NCI-H226 (cell line): ENCODE measurements around the gene PSMC4.
A peak's percentile ranks its signal among the peaks of the same experiment; 100 is the strongest.

ENCODE experiments used
- DNase-seq: peaks from one replicate; pipeline ENCODE4 v3.0.0-alpha.2; 2015

PSMC4 gene

DNA sequence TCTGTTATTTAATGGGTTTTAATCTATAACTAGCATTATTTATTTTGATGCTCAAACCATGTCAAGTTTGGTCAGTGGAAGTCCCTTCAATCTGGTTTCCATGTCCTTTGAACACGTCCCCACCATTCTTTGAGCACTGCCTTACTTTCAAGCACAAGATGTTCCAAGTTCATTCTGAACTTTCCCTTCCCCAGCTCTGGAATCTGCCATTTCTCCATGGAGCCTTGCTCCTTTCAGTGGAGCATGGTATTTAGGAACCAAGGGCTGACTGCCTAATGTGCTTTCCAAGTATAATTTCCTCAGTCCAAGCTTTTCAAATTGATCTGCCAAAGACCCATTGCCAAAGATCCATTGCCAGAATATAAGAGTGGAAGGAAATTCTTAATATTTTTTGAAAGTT, 24.8 kb downstream of the PSMC4 start:
- DNase-seq: no peak

DNA sequence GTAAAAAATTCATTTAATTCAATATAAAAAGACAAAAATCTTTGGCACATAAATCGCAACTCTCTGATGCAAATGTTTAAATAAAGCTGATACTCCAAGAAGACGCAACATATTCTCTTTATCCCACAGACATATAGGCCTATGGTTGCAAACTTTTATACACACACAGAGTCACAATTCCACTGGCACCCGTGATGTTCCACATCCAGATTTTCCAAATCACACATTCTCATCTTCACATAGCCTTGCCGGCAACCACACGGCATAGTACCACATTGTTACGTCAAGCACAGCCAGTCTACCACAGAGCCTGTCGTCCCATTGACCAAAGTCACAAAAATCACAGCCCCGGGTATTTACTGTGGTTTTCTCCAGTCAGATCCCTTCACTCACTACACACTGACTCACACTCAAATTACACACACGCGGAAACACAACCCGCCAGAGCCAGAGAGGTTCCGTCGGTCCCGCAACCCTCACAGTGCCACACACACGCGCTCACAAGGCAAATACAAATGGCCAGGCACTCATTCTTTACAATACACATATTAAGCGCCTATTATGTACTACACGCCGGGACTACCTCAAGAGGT, 25.3 kb downstream of the PSMC4 start:
- peak; percentile 9 for DNase-seq

DNA sequence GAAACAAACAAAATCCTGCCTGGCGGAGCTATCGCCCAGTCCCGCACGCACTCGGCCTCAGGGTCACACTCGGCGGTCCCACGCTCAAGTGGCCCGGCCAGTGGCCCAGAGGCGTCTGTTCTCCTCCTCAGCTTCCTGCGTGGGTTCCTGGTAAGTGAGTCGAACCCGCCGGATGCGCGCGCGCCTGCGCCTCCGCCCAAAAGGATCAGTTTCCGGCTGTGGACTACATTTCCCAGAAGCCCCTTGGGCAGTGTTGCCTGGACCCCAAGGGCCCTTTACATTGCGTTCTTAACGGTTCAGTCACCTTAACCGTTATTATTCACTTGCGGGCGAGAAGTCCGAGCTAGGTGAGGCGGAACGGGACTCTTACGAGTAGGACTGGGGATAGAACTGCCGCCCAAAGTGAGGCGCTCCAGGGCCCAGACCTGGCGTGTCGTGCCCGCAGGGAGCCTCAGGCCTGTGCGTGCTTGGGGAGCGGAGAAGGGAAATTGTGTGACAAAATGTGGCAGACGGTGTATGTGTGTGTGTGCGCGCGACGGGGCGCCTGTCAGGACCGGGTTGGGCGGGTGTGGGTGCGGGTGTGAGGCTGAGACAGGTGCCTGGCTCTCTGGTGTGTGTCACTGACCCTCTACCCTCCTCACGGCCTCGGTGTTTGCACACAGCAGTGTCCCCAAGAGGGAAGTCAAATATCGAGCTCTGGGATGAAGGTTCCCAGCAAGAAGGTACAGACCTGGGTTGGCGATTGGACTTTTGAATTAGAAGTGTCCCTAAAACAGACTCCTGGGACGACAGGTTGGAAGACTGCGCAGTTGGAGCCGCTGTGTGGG, 26.1 kb downstream of the PSMC4 start, which contains the start of gene ZNF546:
TSS of gene ZNF546 (plus strand) at position 250 of the 827 bp plus-strand sequence. CDS start 1,267 bp downstream, outside the sequence.
- peak; percentile 91 for DNase-seq

DNA sequence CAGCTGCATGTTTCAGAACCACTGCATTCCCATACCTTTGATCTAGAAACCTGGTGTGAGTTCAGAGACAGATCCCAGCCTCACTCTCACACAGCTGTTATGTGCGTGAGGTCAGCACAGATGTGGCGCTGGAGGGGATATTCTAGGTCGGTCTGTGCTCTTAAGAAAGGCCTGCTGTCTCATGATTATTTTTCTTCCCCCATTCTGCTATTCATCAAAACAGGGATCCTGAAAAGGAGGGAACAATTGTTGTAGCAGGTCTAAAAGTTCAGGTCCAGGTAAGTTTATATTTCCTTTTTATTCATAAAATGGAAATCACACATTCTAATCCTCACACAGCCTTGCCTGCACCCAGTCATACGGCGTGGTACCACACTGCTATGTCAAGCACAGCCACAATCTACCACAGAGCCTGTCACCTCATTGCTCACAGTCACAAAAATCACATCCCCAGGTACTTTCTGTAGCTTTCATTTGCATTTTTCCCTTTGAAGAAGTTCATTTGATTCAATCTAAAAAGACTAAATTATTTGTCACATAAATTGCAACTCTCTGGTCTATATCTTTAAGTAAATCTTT, 26.8 kb downstream of the PSMC4 start:
- DNase-seq: no peak

DNA sequence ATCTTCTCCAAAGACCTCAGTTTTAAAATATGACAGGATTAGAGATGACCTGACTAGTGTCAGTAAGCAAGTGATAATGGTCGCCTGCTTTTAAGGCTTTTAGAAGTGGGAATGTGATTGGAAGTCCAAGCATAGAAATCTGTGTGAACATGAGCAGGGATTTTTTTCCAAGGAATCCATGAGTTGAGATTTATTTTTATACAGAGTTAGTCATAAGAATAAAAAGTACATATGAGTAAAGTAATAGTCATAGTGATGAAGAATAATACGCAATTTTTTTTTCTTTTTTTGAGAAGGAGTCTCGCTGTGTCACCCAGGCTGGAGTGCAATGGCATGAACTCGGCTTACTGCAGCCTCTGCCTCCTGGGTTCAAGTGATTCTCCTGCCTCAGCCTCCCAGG, 27.5 kb downstream of the PSMC4 start:
- DNase-seq: no peak

DNA sequence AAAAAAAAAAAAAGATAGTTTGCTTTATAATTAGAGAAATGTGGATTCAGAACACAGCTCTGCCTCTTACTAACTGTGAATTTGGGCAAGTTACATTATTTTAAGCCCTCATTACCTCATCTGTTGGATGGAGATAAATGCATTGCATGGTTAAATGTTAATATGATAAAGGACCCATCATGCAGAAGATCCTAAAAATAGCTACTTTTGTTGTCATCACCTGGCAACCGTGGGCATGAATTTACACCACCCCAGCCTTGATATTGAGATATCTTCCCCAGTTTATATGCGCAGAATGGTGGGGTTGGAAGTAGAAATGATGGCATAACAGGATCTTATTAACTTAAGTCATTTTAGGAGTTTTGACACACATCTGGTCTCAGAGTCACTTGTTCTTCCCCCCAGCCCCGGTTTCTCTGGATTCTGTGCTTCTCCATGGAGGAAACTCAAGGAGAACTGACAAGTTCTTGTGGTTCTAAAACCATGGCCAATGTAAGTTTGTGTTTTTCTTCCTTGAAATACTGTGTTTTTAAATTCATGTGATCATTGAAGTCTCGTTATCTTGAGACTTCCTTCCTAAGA, 34.8 kb downstream of the PSMC4 start:
- DNase-seq: no peak

DNA sequence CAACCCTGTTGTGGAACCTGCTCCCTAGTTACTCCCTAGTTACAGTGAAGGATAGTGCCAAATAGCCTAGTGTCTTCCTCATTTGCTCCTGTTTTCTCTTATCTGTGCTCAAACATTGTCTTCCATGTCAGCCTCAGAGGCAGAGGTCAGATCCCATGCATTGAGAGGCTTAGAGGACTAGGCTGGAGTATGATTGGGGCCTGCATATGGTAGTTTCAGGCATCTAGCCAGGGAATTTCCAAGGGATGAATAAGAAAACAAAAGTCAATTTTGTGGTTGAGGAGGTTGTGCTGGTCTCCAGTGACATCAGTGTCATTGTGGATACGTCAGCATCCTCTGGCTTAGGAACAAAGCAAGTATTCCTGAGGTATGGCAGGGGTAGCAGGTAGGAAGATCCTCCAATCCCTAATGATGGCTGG, 35.3 kb downstream of the PSMC4 start:
- peak; percentile 67 for DNase-seq

DNA sequence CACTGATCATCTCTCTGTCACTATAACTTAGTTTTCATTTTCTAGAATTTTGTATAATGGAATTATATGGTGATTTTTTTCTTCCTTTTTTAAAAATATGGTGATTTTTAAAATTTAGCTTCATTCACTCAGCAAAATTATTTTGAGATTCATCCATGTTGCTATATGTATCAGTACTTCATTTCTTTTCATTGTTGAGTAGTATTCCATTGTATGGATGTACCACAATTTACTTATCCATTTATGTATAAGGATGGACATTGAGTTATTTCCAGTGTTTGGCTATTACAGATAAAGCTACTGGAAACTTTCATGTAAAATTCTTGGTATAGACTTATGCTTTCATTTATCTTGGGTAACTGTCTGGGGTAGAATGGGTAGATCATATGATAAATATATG, 38.7 kb downstream of the PSMC4 start:
- DNase-seq: no peak

DNA sequence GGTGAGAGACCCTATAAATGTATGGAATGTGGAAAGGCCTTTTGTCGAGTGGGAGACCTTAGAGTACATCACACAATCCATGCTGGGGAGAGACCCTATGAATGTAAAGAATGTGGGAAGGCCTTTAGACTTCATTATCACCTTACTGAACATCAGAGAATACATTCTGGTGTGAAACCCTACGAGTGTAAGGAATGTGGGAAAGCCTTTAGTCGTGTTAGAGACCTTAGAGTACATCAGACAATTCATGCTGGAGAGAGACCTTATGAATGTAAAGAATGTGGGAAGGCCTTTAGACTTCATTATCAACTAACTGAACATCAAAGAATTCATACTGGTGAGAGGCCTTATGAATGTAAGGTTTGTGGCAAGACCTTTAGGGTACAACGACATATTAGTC, 43.0 kb downstream of the PSMC4 start:
- DNase-seq: no peak

DNA sequence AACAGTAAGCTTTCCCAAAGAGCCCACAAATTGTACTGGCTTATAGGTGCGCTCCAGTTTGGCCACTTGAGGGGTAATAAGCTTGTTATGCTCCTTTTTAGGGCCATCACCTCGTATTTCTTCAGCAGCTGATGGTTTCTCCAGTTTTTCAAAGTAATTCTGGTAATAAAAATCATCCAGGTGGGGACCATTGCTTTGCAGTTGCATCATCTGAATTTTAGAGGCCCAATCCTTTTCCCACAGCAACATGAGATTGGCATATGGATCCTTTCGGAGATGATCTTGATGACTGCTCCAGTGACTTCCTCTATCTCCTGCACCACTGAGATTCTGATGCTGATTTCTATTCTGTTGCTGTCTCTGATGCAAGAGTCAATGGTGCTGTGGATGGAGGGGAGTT, 53.0 kb downstream of the PSMC4 start:
- no peak for DNase-seq

DNA sequence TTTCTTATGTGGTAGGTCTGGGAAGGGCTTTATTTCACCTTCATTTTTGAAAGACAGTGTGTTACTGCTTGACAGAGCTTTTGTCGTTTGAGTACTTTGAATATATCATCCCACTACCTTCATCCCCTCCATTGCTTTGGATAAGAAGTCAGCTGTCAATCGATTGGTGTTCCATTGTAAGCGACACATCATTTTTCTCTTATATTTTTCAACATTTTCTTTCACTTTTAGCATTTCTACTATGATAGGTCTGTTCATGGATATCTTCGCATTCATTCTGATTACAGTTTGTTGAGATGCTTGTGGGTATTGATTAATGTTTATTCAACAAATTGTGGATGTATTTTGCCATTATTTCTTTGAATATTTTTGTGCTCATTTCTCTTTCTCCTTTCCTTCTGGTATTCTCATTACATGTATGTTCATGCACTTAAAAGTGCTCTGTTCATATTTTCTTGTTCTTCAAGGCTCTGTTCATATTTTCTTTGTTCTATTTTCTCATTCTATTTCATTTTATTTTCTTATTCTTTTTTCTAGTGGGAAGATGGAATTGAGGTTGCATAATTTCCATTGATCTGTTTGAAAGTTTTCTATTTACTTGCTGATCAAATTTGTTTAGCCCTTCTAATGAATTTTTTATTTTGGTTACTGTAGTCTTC, 55.1 kb downstream of the PSMC4 start:
- DNase-seq: no peak

DNA sequence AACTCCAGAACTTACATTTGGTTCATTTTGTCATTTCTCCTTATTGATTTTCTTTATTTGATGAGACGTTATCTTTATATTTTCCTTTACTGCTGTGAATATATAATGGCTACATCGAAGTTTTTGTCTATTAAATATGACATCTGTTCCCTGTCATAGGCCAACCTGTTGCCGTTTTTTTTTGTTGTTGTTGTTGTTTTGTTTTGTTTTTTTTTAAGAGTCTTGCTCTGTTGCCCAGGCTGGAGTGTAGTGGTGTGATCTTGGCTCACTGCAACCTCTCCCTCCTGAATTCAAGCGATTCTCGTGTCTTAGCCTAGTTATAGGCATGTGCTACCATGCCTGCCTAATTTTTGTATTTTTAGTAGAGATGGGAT, 55.6 kb downstream of the PSMC4 start:
- DNase-seq: no peak
